ENCODE data around the gene SCD. TPM values are rescaled to one million over a fixed set of nuclear protein-coding genes. Genes with fewer than 3 reads are reported as not detected.
A peak's percentile ranks its signal among the peaks of the same experiment; 100 is the strongest.
"Not testable (repeated sequence)": the region's sequence is repeated elsewhere in the genome, so short reads cannot be mapped to it uniquely, and the experiment has no call there.

Gene SCD
- total and polyA plus RNA-seq, 2 donors = 35.2 to 66.4 TPM

GRCh38 chr10:100360234-100360633, 13.2 kb downstream of the SCD start:
- Histone ChIP-seq H3K27ac (ENCODE audit: low read depth) (no peak overlapping the region), H3K4me3 (ENCODE audit: low read depth, low read length) (no peak overlapping the region), H3K4me1 (ENCODE audit: insufficient read depth) (no peaks in the 10 kb centered on the region), H3K36me3 (ENCODE audit: insufficient read depth) (peaks cover 6% of the 10 kb centered on the region)
- DNase-seq (ENCODE audit: extremely low spot score) = no peak
- 75% methylated on average over 6 of the region's 6 CpGs for WGBS

GRCh38 chr10:100362570-100363496, 15.8 kb downstream of the SCD start:
- Histone ChIP-seq H3K36me3 (ENCODE audit: insufficient read depth) (peaks cover 3% of the 10 kb centered on the region), H3K4me3 (ENCODE audit: low read depth, low read length) (no peak overlapping the region), H3K4me1 (ENCODE audit: insufficient read depth) (no peaks in the 10 kb centered on the region), H3K27ac (ENCODE audit: low read depth) (peak overlapping the region; percentile 70)
- no peak for DNase-seq (ENCODE audit: extremely low spot score)
- WGBS = 80% methylated on average over 6 of the region's 6 CpGs

- H3K36me3 ChIP-seq (ENCODE audit: insufficient read depth) = peaks cover 3% of the 10 kb centered on the region
- DNase-seq (ENCODE audit: extremely low spot score) = no peak
- no peak overlapping the region for H3K4me3 ChIP-seq (ENCODE audit: low read depth, low read length)
- H3K4me1 ChIP-seq (ENCODE audit: insufficient read depth) = no peaks in the 10 kb centered on the region
- no peak overlapping the region for H3K27ac ChIP-seq (ENCODE audit: low read depth)
- WGBS = 71% methylated on average over 3 of the region's 3 CpGs
Measured at GRCh38 chr10:100364175-100364574, 17.1 kb downstream of the SCD start.

DNA sequence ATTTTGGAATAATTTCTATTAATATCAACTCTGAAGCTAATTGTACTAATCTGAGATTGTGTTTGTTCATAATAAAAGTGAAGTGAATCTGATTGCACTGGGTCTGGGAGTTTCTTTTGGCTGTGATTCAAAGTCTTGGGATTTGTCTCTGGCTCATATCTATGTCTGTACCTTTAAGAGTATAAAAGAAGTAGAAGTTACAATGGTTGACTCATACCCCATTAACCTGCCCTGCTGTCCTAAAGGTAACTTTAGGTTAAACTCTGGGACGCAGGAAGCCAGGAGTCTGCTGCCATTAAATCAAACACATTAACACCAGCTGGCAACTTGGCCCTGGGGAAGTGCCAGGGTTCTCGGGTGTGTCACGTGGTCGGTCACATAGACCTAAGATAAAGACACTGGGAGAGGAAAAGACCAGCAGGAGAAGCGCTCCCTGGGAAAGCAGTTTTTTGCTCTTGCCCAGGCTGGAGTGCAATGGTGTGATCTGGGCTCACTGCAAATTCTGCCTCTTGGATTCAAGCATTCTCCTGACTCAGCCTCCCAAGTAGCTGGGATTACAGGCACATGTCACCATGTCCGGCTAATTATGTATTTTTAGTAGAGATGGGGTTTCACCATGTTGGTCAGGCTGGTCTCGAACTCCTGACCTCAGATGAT, 17.8 kb downstream of the SCD start:
- peak; percentile 50 for DNase-seq (ENCODE audit: extremely low spot score)
- H3K4me3 ChIP-seq (ENCODE audit: low read depth, low read length) = no peak overlapping the region
- peaks cover 3% of the 10 kb centered on the region for H3K36me3 ChIP-seq (ENCODE audit: insufficient read depth)
- WGBS = 28% methylated on average over 7 of the region's 7 CpGs
- H3K27ac ChIP-seq (ENCODE audit: low read depth) = peak overlapping the region; percentile 3
- H3K4me1 ChIP-seq (ENCODE audit: insufficient read depth) = no peaks in the 10 kb centered on the region

GRCh38 chr10:100368721-100369120, 21.7 kb downstream of the SCD start:
- Histone ChIP-seq H3K27ac (ENCODE audit: low read depth) (no peak overlapping the region), H3K4me3 (ENCODE audit: low read depth, low read length) (no peak overlapping the region), H3K36me3 (ENCODE audit: insufficient read depth) (peaks cover 2% of the 10 kb centered on the region), H3K4me1 (ENCODE audit: insufficient read depth) (peaks cover 1% of the 10 kb centered on the region)
- DNase-seq (ENCODE audit: extremely low spot score) = no peak

DNA sequence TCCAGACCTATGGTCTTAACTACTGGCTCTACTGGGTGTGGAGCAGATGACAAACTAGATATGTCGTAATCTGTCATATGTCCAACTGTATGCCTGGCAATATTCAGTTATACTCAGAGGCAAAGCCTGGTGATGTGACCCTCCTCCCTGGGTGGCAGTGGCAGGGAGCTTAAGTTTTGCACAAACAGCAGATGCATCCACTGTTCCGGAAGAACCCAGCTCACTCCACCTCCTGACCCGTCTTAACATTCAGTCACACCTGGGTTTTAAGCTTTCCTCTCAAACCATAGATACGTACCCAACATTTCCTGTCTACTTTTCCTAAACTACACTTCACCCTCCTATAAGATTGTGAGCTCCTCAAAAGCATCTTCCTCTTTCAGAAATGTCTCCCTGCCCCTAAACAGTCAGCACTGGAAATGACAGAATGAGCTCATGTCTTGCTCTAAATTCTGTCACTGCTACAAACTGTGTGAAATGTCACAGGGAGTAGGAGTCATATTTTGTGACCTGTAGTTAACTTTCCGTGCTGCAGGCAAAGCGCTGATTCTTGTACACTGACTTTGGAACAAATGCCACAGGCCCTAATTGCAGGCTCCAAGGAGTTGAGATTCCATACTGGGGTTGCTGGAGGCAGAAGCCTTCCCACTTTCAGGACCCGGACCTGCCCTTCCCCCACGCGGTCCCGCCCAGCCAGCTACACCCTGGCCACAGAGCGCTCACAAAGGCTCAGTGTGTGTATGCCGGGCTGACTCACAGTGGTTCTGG, 23.9 kb downstream of the SCD start:
- peak; percentile 56 for DNase-seq (ENCODE audit: extremely low spot score)
- Histone ChIP-seq H3K27ac (ENCODE audit: low read depth) (peak overlapping the region; percentile 91), H3K36me3 (ENCODE audit: insufficient read depth) (no peaks in the 10 kb centered on the region), H3K4me3 (ENCODE audit: low read depth, low read length) (no peak overlapping the region), H3K4me1 (ENCODE audit: insufficient read depth) (peaks cover 1% of the 10 kb centered on the region)
- WGBS = 35% methylated on average over 12 of the region's 12 CpGs

DNA sequence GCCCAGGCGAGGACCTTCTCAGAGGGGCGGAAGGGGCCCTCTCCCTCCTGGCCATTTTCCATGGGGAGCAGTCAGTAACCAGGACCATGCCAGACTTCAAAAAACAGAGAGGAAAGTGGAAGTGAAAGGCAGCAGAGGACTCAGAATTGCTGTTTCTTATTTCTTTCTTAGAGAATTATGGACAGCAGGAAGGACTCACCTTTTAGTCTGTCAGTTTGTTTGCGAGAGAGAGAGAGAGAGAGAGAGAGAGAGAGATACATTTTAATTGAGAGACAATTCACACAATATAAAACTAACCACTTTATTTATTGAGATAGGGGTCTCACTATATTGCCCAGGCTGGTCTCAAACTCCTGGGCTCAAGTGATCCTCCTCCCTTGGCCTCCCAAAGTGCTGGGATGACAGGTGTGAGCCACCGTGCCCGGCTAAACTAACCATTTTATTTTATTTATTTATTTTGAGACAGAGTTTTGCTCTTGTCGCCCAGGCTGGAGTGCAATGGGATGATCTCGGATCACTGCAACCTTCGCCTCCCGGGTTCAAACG, 24.5 kb downstream of the SCD start:
- WGBS = 77% methylated on average over 10 of the region's 10 CpGs
- peaks cover 1% of the 10 kb centered on the region for H3K4me1 ChIP-seq (ENCODE audit: insufficient read depth)
- H3K27ac ChIP-seq (ENCODE audit: low read depth) = peak overlapping the region; percentile 91
- no peak for DNase-seq (ENCODE audit: extremely low spot score)
- H3K36me3 ChIP-seq (ENCODE audit: insufficient read depth) = no peaks in the 10 kb centered on the region
- H3K4me3 ChIP-seq (ENCODE audit: low read depth, low read length) = no peak overlapping the region

- H3K36me3 ChIP-seq (ENCODE audit: insufficient read depth) = no peaks in the 10 kb centered on the region
- peak overlapping the region; percentile 40 for H3K4me3 ChIP-seq (ENCODE audit: low read depth, low read length)
- DNase-seq (ENCODE audit: extremely low spot score) = no peak
- 19% methylated on average over 16 of the region's 16 CpGs for WGBS
- peaks cover 1% of the 10 kb centered on the region for H3K4me1 ChIP-seq (ENCODE audit: insufficient read depth)
- H3K27ac ChIP-seq (ENCODE audit: low read depth) = peak overlapping the region; percentile 90
Measured at GRCh38 chr10:100372415-100373297, 25.6 kb downstream of the SCD start.

DNA sequence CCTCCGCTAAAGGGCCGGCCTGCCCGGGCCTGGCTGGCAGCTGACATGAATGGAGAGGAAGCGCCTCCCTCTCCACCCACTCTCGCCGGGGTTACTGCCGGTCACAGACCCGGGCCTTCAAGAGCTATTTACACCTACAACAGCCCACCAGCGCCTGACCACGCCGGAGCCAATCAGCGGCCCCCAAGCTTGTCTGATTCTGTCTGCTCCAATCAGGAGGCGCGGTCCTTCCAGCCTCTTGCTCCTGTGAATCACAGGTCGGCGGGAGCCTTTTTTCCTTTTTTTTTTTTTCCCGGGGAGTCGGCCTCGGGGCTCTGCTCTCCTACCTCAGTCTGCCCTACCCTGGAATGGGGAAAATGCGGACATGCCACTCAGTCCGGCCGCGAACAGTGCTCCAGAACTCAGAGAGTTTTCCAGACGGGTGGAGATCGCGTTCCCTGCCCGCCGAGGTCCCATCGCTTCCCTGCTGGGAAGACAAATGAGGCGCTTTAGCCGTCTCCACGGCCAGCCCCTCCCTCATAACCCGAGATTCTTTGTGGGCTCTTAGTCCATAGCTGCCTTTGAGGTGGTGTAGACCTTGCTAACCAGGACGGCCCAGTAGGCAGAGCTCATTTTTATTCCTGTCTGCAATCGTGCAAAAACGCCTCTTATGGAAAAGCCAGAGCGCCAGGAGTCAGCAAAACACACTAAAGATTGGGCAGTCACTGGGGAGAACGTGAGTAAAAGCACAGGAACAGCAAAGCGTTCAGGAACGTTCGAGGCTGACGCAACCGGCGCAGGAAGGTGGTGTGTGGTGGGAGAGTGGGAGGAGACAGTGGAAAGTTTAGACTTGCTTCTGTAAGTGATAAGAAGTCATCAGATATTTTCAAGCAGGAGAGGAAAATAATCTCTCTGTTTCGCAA, 26.5 kb downstream of the SCD start:
- Histone ChIP-seq H3K4me1 (ENCODE audit: insufficient read depth) (peaks cover 1% of the 10 kb centered on the region), H3K27ac (ENCODE audit: low read depth) (peak overlapping the region; percentile 90), H3K4me3 (ENCODE audit: low read depth, low read length) (peak overlapping the region; percentile 40), H3K36me3 (ENCODE audit: insufficient read depth) (no peaks in the 10 kb centered on the region)
- DNase-seq (ENCODE audit: extremely low spot score) = peak; percentile 96
- under 1% methylated on average over 45 of the region's 45 CpGs for WGBS

DNA sequence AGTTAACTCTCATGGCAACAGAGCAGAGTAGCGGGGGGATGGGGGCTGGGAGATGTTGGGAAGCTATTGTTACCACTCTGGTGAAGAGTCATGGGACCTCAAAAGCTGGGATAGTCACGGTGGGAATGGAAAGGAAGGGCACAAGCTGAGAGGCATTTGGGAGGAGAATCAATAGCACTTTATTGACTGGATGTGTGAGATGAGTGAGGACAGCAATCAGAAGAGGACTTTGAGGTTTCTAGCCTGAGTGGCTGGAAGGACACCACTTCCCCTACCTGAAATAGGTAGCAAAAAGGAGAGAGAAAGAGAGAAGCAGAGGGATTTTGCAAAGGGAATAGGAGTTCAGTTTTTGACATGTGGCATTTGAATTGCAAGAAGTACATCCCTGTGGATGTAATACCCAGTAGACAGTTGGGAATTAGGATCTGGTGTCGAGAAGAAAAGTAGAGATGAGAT, 27.2 kb downstream of the SCD start:
- 13% methylated on average over 3 of the region's 3 CpGs for whole genome bisulfite sequencing
- Histone ChIP-seq H3K36me3 (ENCODE audit: insufficient read depth) (no peaks in the 10 kb centered on the region), H3K27ac (ENCODE audit: low read depth) (peak overlapping the region; percentile 90), H3K4me3 (ENCODE audit: low read depth, low read length) (peak overlapping the region; percentile 20), H3K4me1 (ENCODE audit: insufficient read depth) (peaks cover 1% of the 10 kb centered on the region)
- DNase-seq (ENCODE audit: extremely low spot score) = no peak

- not testable (repeated sequence) for H3K27ac ChIP-seq (ENCODE audit: low read depth); H3K4me1 ChIP-seq (ENCODE audit: insufficient read depth); DNase-seq (ENCODE audit: extremely low spot score); H3K36me3 ChIP-seq (ENCODE audit: insufficient read depth); H3K4me3 ChIP-seq (ENCODE audit: low read depth, low read length)
- WGBS = 80% methylated on average over 7 of the region's 7 CpGs
Measured at GRCh38 chr10:100374677-100375353, 27.8 kb downstream of the SCD start.

Data from urinary bladder (tissue), 4 donors.